Adrenal gland (tissue), 5 donors: ENCODE results near the gene TCF19.

ENCODE experiments used
- CTCF ChIP-seq, 6 experiments: fragments of 450-650 bp in 4 of 6; fragments of 200-600 bp in 2 of 6; sonication (generic) in 1 of 6; IDR thresholded peaks; 1 replicate in 5 of 6; 2 replicates in 1 of 6; pipeline versions ENCODE4 v1.5.1 to v1.8.0; 2016 to 2021; ENCODE audit warnings: antibody characterized with exemption in 6 of 6, mild to moderate bottlenecking in 2 of 6, moderate library complexity in 1 of 6
- POLR2A ChIP-seq, 2 donors: fragments of 450-650 bp; IDR thresholded peaks; one replicate each; pipeline ENCODE4 v1.6.1; 2017; ENCODE audit warnings: antibody characterized with exemption in 2 of 2, mild to moderate bottlenecking in 2 of 2, moderate library complexity in 1 of 2
- donor health status: DM: no; HTN: no; CAD: no.

GRCh38 chr6:31149827-31150447 lies 8.5 kb upstream of the TCF19 start:
- TF ChIP-seq CTCF (IDR thresholded peaks at IDR 0.05) (no peak), POLR2A (IDR thresholded peaks at IDR 0.05) (no peak)
